IMR-90 (cell line): ENCODE measurements around the gene MRPL49. TPM values are rescaled to one million over a fixed set of nuclear protein-coding genes. Genes with fewer than 3 reads are reported as not detected.

Experiments
- ATAC-seq: fragments of 200-7000 bp; cut with Tn5 transposase; 2 replicates; pipeline ENCODE4 v1.9.1; 2020; ENCODE audit warnings: low read depth, mild to moderate bottlenecking, moderate library complexity
- BruUV-seq: library from RNA; stranded (reverse); fragments of 400-500 nt; replicated peaks from 2 replicates; lab custom pipeline; 2021; lab: Mats Ljungman, UMichigan
- CTCF ChIA-PET: fragments of 300-600 bp; formaldehyde crosslinking; extraction: SDS; loops from one replicate; lab custom pipeline; 2021; ENCODE audit warnings: antibody characterized with exemption; lab: Yijun Ruan, JAX
- POLR2A ChIA-PET: fragments of 300-600 bp; sonication (Branson Sonifier 250); formaldehyde crosslinking; loops from one replicate; lab custom pipeline; 2022; ENCODE audit warnings: antibody characterized with exemption; ENCODE audit not compliant: unreplicated experiment; lab: Charles Lee
- DNase-seq: peaks from one replicate; pipeline ENCODE4 v3.0.0; 2013
- H2AFZ ChIP-seq: replicated peaks from 2 replicates; pipeline ENCODE3; 2013; ENCODE audit warnings: low read length, mild to moderate bottlenecking; ENCODE audit not compliant: poor library complexity
- H2AK5ac ChIP-seq: 2 replicates; pipeline ENCODE4 v1.6.1; 2013; ENCODE audit warnings: low read depth, low read length, inconsistent platforms
- H2AK9ac ChIP-seq: replicated peaks from 2 replicates; pipeline ENCODE3; 2013; ENCODE audit warnings: mild to moderate bottlenecking, low read depth, low read length, moderate library complexity; ENCODE audit not compliant: poor library complexity
- H2BK120ac ChIP-seq: 2 replicates; pipeline ENCODE4 v1.6.1; 2013; ENCODE audit warnings: low read depth, low read length, inconsistent platforms
- H2BK15ac ChIP-seq: 3 replicates; pipeline ENCODE4 v1.6.1; 2013; ENCODE audit warnings: low read depth, low read length, inconsistent platforms
- H2BK20ac ChIP-seq: 2 replicates; pipeline ENCODE4 v1.6.1; 2013; ENCODE audit warnings: low read depth, mild to moderate bottlenecking, inconsistent platforms, low read length, moderate library complexity
- H2BK5ac ChIP-seq: 2 replicates; pipeline ENCODE4 v1.6.1; 2013; ENCODE audit warnings: mild to moderate bottlenecking, low read depth, low read length, inconsistent platforms; ENCODE audit not compliant: poor library complexity, severe bottlenecking
- H3K14ac ChIP-seq: replicated peaks from 2 replicates; pipeline ENCODE4 v1.6.1; 2013; ENCODE audit warnings: low read depth, low read length, inconsistent platforms
- H3K18ac ChIP-seq: 2 replicates; pipeline ENCODE4 v1.6.1; 2013; ENCODE audit warnings: low read depth, low read length, control low read depth
- H3K23ac ChIP-seq: 2 replicates; pipeline ENCODE4 v1.6.1; 2013; ENCODE audit warnings: low read depth, low read length, inconsistent platforms
- H3K27ac ChIP-seq: 2 replicates; pipeline ENCODE4 v1.5.1; 2013; ENCODE audit warnings: mild to moderate bottlenecking, control low read depth, low read length; ENCODE audit not compliant: insufficient read depth
- H3K27me3 ChIP-seq: 2 replicates; pipeline ENCODE4 v1.6.1; 2013; ENCODE audit warnings: low read length; ENCODE audit not compliant: control insufficient read depth, insufficient read depth
- H3K36me3 ChIP-seq: 2 replicates; pipeline ENCODE4 v1.6.1; 2013; ENCODE audit warnings: low read length, mixed read lengths; ENCODE audit not compliant: control insufficient read depth, insufficient read depth
- H3K4ac ChIP-seq: 2 replicates; pipeline ENCODE4 v1.6.1; 2013; ENCODE audit warnings: low read depth, low read length, inconsistent platforms
- H3K4me1 ChIP-seq: 2 replicates; pipeline ENCODE4 v1.6.1; 2013; ENCODE audit warnings: low read length, mixed read lengths; ENCODE audit not compliant: control insufficient read depth, insufficient read depth
- H3K4me2 ChIP-seq: 2 replicates; pipeline ENCODE4 v1.6.1; 2013; ENCODE audit warnings: low read depth, mild to moderate bottlenecking, control low read depth, low read length, moderate library complexity
- H3K4me3 ChIP-seq: 2 replicates; pipeline ENCODE4 v1.5.1; 2013; ENCODE audit warnings: low read depth, mild to moderate bottlenecking, control low read depth, low read length, moderate library complexity; ENCODE audit not compliant: insufficient read depth
- H3K56ac ChIP-seq: 2 replicates; pipeline ENCODE4 v1.6.1; 2013; ENCODE audit warnings: low read length, inconsistent platforms; ENCODE audit not compliant: insufficient read depth; ENCODE audit errors: extremely low read depth
- H3K79me1 ChIP-seq, 2 experiments: 2 replicates each; pipeline ENCODE4 v1.6.1; 2013; ENCODE audit warnings: low read length in 2 of 2, inconsistent platforms in 1 of 2, low read depth in 1 of 2
- H3K9ac ChIP-seq: 2 replicates; pipeline ENCODE4 v1.6.1; 2013; ENCODE audit warnings: low read depth, low read length, control low read depth
- H3K9me1 ChIP-seq: 2 replicates; pipeline ENCODE4 v1.6.1; 2013; ENCODE audit warnings: low read length, inconsistent platforms; ENCODE audit not compliant: insufficient read depth
- H3K9me3 ChIP-seq: 2 replicates; pipeline ENCODE4 v1.6.1; 2013; ENCODE audit warnings: low read length; ENCODE audit not compliant: control insufficient read depth, insufficient read depth
- H4K20me1 ChIP-seq: 2 replicates; pipeline ENCODE4 v1.6.1; 2013; ENCODE audit warnings: low read length, inconsistent platforms; ENCODE audit not compliant: insufficient read depth
- H4K5ac ChIP-seq: 2 replicates; pipeline ENCODE4 v1.6.1; 2013; ENCODE audit warnings: mild to moderate bottlenecking, low read depth, low read length, control low read depth
- H4K8ac ChIP-seq, 2 experiments: 2 replicates each; pipeline ENCODE4 v1.6.1; 2013; ENCODE audit warnings: low read depth in 2 of 2, low read length in 2 of 2, control low read depth in 1 of 2, inconsistent platforms in 1 of 2
- H4K91ac ChIP-seq: 2 replicates; pipeline ENCODE4 v1.6.1; 2013; ENCODE audit warnings: low read depth, low read length, inconsistent platforms; ENCODE audit not compliant: insufficient read depth
- BHLHE40 ChIP-seq: fragments of 150-350 bp; IDR thresholded peaks from 2 replicates; pipeline ENCODE4 v1.6.1; 2016; ENCODE audit warnings: mild to moderate bottlenecking, low read depth, low read length
- CEBPB ChIP-seq: IDR thresholded peaks from 2 replicates; pipeline ENCODE4 v1.6.1; 2012; ENCODE audit warnings: low read depth, low read length, improper control_type of control experiment
- CHD1 ChIP-seq: IDR thresholded peaks from 2 replicates; pipeline ENCODE4 v1.6.1; 2012; ENCODE audit warnings: low read depth, low read length, improper control_type of control experiment
- CTCF ChIP-seq: conservative IDR thresholded peaks from 2 replicates; pipeline ENCODE4 v1.5.1; 2012; ENCODE audit warnings: mild to moderate bottlenecking, low read depth, low read length, improper control_type of control experiment
- ELK1 ChIP-seq: fragments of 150-350 bp; IDR thresholded peaks from 2 replicates; pipeline ENCODE4 v1.6.1; 2016; ENCODE audit warnings: low read depth, mild to moderate bottlenecking, low read length, moderate library complexity, borderline replicate concordance
- FOS ChIP-seq: fragments of 150-350 bp; IDR thresholded peaks from 2 replicates; pipeline ENCODE4 v1.6.1; 2016; ENCODE audit warnings: low read depth, low read length
- MAFK ChIP-seq: IDR thresholded peaks from 2 replicates; pipeline ENCODE4 v1.6.1; 2012; ENCODE audit warnings: low read depth, low read length, improper control_type of control experiment
- MAZ ChIP-seq: IDR thresholded peaks from 2 replicates; pipeline ENCODE4 v1.6.1; 2012; ENCODE audit warnings: low read depth, mild to moderate bottlenecking, low read length, improper control_type of control experiment, moderate library complexity, borderline replicate concordance
- MXI1 ChIP-seq: IDR thresholded peaks from 2 replicates; pipeline ENCODE4 v1.6.1; 2012; ENCODE audit warnings: low read depth, mild to moderate bottlenecking, low read length, moderate library complexity, borderline replicate concordance
- NFE2L2 ChIP-seq: fragments of 150-350 bp; IDR thresholded peaks from 2 replicates; pipeline ENCODE4 v1.6.1; 2016; ENCODE audit warnings: low read depth, mild to moderate bottlenecking, low read length
- POLR2A ChIP-seq: IDR thresholded peaks from 2 replicates; pipeline ENCODE4 v1.6.1; 2012; ENCODE audit warnings: mild to moderate bottlenecking, low read depth, low read length
- RAD21 ChIP-seq: IDR thresholded peaks from 2 replicates; pipeline ENCODE4 v1.6.1; 2012; ENCODE audit warnings: low read length, improper control_type of control experiment
- RCOR1 ChIP-seq: IDR thresholded peaks from 2 replicates; pipeline ENCODE4 v1.6.1; 2012; ENCODE audit warnings: mild to moderate bottlenecking, low read length, improper control_type of control experiment; ENCODE audit not compliant: insufficient replicate concordance
- RFX5 ChIP-seq: IDR thresholded peaks from 2 replicates; pipeline ENCODE4 v1.8.0; 2012; ENCODE audit warnings: low read depth, mild to moderate bottlenecking, low read length, moderate library complexity
- SMC3 ChIP-seq: fragments of 150-350 bp; IDR thresholded peaks from 2 replicates; pipeline ENCODE4 v1.6.1; 2016; ENCODE audit warnings: low read depth, mild to moderate bottlenecking, antibody characterized with exemption, low read length, moderate library complexity
- USF2 ChIP-seq: fragments of 150-350 bp; IDR thresholded peaks from 2 replicates; pipeline ENCODE4 v1.6.1; 2017; ENCODE audit warnings: mild to moderate bottlenecking, antibody characterized with exemption, low read length, low read depth
- WGBS, 2 experiments: methylation state at CpG; one replicate each; pipeline versions ENCODE4 v1.1.5 to v1.1.7; 2013; ENCODE audit warnings: missing lambda C conversion rate in 2 of 2; ENCODE audit not compliant: insufficient read length in 1 of 2; ENCODE audit errors: extremely low coverage in 2 of 2; 5-methylcytosine and 5-hydroxymethylcytosine counted together
- dilution Hi-C: fragments of 300-500 bp; cut with HindIII; formaldehyde crosslinking; loops from one replicate; pipeline ENCODE4 v1.14.3; 2018; ENCODE audit warnings: low sequenced_read_pairs; ENCODE audit not compliant: unreplicated experiment
- in situ Hi-C: fragments of 300-500 bp; cut with MboI; formaldehyde crosslinking; loops from 3 replicates; pipeline ENCODE4 v1.14.3; 2019; ENCODE audit warnings: low sequenced_read_pairs, inconsistent platforms, mixed read lengths
- intact Hi-C: fragments of 100-400 bp; cut with micrococcal nuclease; formaldehyde crosslinking; loops from 2 replicates; pipeline ENCODE4 v1.10.0; 2022
- polyA plus RNA-seq, 3 experiments: library from polyadenylated mRNA; depleted of rRNA; stranded (reverse); fragments of >200 nt; gene quantifications; 2 replicates each; pipeline ENCODE4 v1.2.3, GENCODE V29; 2012; ENCODE audit warnings: low replicate concordance in 1 of 3
- total RNA-seq: library from RNA; depleted of rRNA; stranded (reverse); fragments of >200 nt; gene quantifications from 2 replicates; pipeline ENCODE4 v1.2.3, GENCODE V29; 2012

MRPL49 gene
- total and polyA plus RNA-seq, 2 of the 4 experiments (the other 2 are of a cell fraction), result 55.2 to 56.8 TPM

- no peak overlapping the region for H4K91ac ChIP-seq
- H3K23ac ChIP-seq, result no peak overlapping the region
- H2AFZ ChIP-seq, result no peak overlapping the region
- H3K79me1 ChIP-seq, result peaks cover 0 to 29% of the 10 kb centered on the region in 2 experiments
- peaks cover 10% of the 10 kb centered on the region for H3K36me3 ChIP-seq
- CTCF ChIA-PET, result interaction anchor here (0.6 kb wide), 1 partner anchor 598 kb away, joined by 3 read pairs; no protein-coding TSS in a partner anchor
- no TSS peak for BruUV-seq
- no peaks in the 10 kb centered on the region for H3K27me3 ChIP-seq
- H3K27ac ChIP-seq, result no peak overlapping the region
- no peak overlapping the region for H4K8ac ChIP-seq
- no peak for ATAC-seq
- H3K4me1 ChIP-seq, result peaks cover 20% of the 10 kb centered on the region
- H2BK20ac ChIP-seq, result no peak overlapping the region
- intact Hi-C loops (loop anchor here (5.0 kb wide), 1 partner anchor 138 kb away; no protein-coding TSS in a partner anchor), dilution Hi-C loops (no loop called here), in situ Hi-C loops (no loop called here)
- POLR2A ChIA-PET, result no interaction called here
- peaks cover 11% of the 10 kb centered on the region; the same call in 1 of the 2 replicates for H4K20me1 ChIP-seq
- H3K4ac ChIP-seq, result no peak overlapping the region
- H3K4me2 ChIP-seq, result no peak overlapping the region
- TF ChIP-seq CEBPB (no peak), USF2 (no peak), RFX5 (no peak), POLR2A (no peak), CHD1 (no peak), FOS (no peak), RAD21 (no peak), MXI1 (no peak), BHLHE40 (no peak), ELK1 (no peak), MAZ (no peak), NFE2L2 (no peak), SMC3 (no peak), RCOR1 (no peak), CTCF (no peak), MAFK (no peak)
- WGBS, 2 experiments, result 97% methylated on average over 3 of the region's 6 CpGs; no CpG with 5 or more reads in 1 of the 2 experiments
- H2AK5ac ChIP-seq, result no peak overlapping the region
- no peak overlapping the region for H3K56ac ChIP-seq
- no peak for DNase-seq
- no peak overlapping the region for H2BK120ac ChIP-seq
- H3K9me1 ChIP-seq, result 0 out of 2 replicates have a peak, but pooled peaks cover 2% of the 10 kb centered on the region
- H2BK5ac ChIP-seq, result no peak overlapping the region
- H4K5ac ChIP-seq, result no peak overlapping the region
- no peak overlapping the region for H3K9ac ChIP-seq
- peak overlapping the region; percentile 67 for H2AK9ac ChIP-seq
- no peak overlapping the region for H3K18ac ChIP-seq
- H3K4me3 ChIP-seq, result no peak overlapping the region
- H3K9me3 ChIP-seq, result no peaks in the 10 kb centered on the region
- no peak overlapping the region for H2BK15ac ChIP-seq
- H3K14ac ChIP-seq, result no peak overlapping the region
Observed at GRCh38 chr11:65113839-65114238, 8.3 kb upstream of the MRPL49 start.
